NCI-H2107 treated with DMSO at 0.1 percent for 48 hours (cell line): ENCODE results near the gene HOXC5.
A peak's percentile ranks its signal among the peaks of the same experiment; 100 is the strongest.
"Not testable (repeated sequence)": the region's sequence is repeated elsewhere in the genome, so short reads cannot be mapped to it uniquely, and the experiment has no call there.

Experiments used
- DNase-seq: peaks from one replicate; lab custom pipeline; 2025; ENCODE audit not compliant: unreplicated experiment; lab: John Stamatoyannopoulos, UW

HOXC5 gene

GRCh38 chr12:54032086-54032619, 697 bp upstream of the HOXC5 start:
- DNase-seq, result no peak

- DNase-seq, result no peak
Observed at GRCh38 chr12:54033106-54033979, 493 bp downstream of the HOXC5 start.

- no peak for DNase-seq
Observed at GRCh38 chr12:54033980-54034784, 1.3 kb downstream of the HOXC5 start.

GRCh38 chr12:54034785-54035310, 2.0 kb downstream of the HOXC5 start:
- no peak for DNase-seq

GRCh38 chr12:54035568-54036264, 2.9 kb downstream of the HOXC5 start:
- DNase-seq, result no peak

GRCh38 chr12:54036620-54037359, 3.9 kb downstream of the HOXC5 start:
- DNase-seq, result peak; percentile 79

GRCh38 chr12:54037360-54038283, 4.8 kb downstream of the HOXC5 start:
- no peak for DNase-seq

- DNase-seq, result peak; percentile 35
Observed at GRCh38 chr12:54038284-54038870, 5.5 kb downstream of the HOXC5 start.

- DNase-seq, result no peak
Observed at GRCh38 chr12:54038871-54039414, 6.1 kb downstream of the HOXC5 start.

- DNase-seq, result no peak
Observed at GRCh38 chr12:54039417-54040147, 6.7 kb downstream of the HOXC5 start.

GRCh38 chr12:54040148-54040494, 7.3 kb downstream of the HOXC5 start:
- no peak for DNase-seq

GRCh38 chr12:54040648-54041047, 7.8 kb downstream of the HOXC5 start:
- DNase-seq, result no peak

GRCh38 chr12:54041097-54041690, 8.3 kb downstream of the HOXC5 start:
- no peak for DNase-seq

- not testable (repeated sequence) for DNase-seq
Observed at GRCh38 chr12:54042033-54042432, 9.2 kb downstream of the HOXC5 start.

GRCh38 chr12:54042970-54043853, 10.4 kb downstream of the HOXC5 start:
- no peak for DNase-seq

GRCh38 chr12:54044425-54045103, 11.7 kb downstream of the HOXC5 start:
- DNase-seq, result no peak
